Colonic mucosa (tissue), 4 donors: ENCODE measurements around the gene OR2T1. TPM values are rescaled to one million over a fixed set of nuclear protein-coding genes. Genes with fewer than 3 reads are reported as not detected.
"Not testable (repeated sequence)": the region's sequence is repeated elsewhere in the genome, so short reads cannot be mapped to it uniquely, and the experiment has no call there.

Experiments used
- DNase-seq: peaks from one replicate; pipeline ENCODE4 v3.0.0-alpha.2; 2020
- H3K27ac ChIP-seq: fragments of 200-600 bp; one replicate; pipeline ENCODE4 v1.8.0; 2021
- H3K27me3 ChIP-seq: fragments of 200-600 bp; one replicate; pipeline ENCODE4 v1.8.0; 2021
- H3K36me3 ChIP-seq: fragments of 200-600 bp; one replicate; pipeline ENCODE4 v1.8.0; 2021
- H3K4me1 ChIP-seq: fragments of 200-600 bp; one replicate; pipeline ENCODE4 v1.8.0; 2021; ENCODE audit warnings: mild to moderate bottlenecking
- H3K4me3 ChIP-seq: fragments of 200-600 bp; one replicate; pipeline ENCODE4 v1.8.0; 2021
- H3K9ac ChIP-seq, 2 donors: one replicate each; pipeline ENCODE4 v1.7.0; 2013; ENCODE audit warnings: control low read depth in 2 of 2, low read depth in 2 of 2, low read length in 2 of 2
- H3K9me3 ChIP-seq: fragments of 200-600 bp; one replicate; pipeline ENCODE4 v1.8.0; 2021
- intact Hi-C: fragments of 100-400 bp; cut with DNase I; formaldehyde crosslinking; loops from one replicate; pipeline ENCODE4 v1.14.1; 2022
- total RNA-seq, 2 donors: library from RNA; stranded (reverse); fragmentation: NEBNext Ultra II Directional in 1 of 2; extraction: Animal tissue kit (Norgen Biotek cat#: 25700) in 1 of 2; gene quantifications; one replicate each; pipeline ENCODE4 v1.2.1, GENCODE V29; 2021
- donor health status: healthy.
- donor health status: DM: no; HTN: no; CAD: no.
- donor health status: DM: no; HTN: no; CAD: no.

Gene OR2T1
- total RNA-seq, 2 donors from 2014 or later = not detected

DNA sequence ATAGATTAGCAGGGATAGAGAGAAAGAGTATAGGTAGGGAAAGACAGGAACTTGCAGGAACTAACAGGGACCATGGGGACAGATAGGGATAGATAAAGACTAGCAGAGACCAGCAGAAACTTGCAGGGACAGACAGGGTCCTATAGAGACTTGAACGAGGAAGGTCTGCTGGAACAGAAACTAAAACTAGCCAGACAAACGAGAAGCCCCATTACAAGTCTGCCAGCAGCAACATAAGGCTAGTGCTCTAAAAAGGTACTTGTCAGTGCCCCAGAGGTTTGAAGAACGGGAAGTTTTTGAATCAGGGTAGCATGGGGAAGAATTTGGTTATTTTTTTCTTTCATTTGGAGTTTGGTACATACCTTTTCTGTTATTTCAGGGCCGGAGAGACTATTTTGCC, 29.4 kb downstream of the OR2T1 start:
- intact Hi-C loops = not testable (repeated sequence)

DNA sequence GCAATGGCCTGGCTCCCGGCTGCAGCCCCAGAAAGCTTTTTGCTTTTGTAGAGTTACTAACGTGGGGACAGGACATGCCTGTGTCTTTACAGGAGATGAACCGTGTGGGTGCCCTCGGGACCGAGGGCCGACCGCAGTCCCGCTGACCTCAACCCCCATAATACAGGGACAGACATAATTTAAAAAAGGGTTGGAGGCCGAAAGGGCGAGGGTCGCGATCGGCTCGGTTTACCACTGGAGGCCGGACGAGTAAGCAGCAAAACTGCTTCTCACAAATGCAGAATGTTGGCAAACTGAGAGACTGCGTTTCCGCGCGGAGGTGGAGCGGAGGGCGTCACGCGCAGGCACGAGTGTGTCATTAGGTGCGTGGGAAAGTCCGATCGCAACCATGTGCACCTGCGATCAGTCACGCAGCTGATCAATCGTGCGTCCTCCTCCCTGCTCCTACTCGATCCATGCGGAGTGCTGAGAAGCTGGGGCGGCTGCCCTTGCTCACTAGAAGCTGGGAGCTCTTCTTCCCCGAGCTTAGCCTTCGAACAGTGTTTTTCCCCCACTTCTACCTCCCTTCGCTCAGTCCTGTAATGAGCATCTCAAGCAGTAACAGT, 31.1 kb downstream of the OR2T1 start:
- H3K4me1 ChIP-seq = not testable (repeated sequence)

More for the DNA sequence above, 29.4 kb downstream of the OR2T1 start:
- H3K9ac ChIP-seq, H3K4me3 ChIP-seq, H3K36me3 ChIP-seq, H3K27me3 ChIP-seq, DNase-seq, H3K4me1 ChIP-seq, H3K9me3 ChIP-seq, H3K27ac ChIP-seq: not testable (repeated sequence)

DNA sequence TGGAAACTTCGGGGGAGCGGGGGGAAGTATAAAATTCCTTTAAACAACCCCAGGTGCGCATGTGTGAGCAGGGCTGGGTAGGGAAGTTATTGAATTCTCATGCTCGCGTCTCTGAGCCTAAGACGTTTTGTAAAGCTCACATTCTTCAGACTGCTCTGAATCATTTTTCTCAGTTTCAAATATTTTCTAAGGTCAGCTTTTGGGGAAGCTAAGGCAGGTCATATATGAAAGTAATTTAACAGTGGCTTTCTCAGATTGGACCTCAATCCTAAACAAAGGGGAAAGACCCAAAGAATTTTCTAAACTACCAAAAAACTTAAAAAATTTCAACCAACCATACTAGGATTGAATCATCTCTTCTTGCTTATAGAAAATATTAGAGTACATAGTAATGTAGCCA, 32.1 kb downstream of the OR2T1 start:
- H3K9me3 ChIP-seq, intact Hi-C loops: not testable (repeated sequence)

More for the DNA sequence above, 31.1 kb downstream of the OR2T1 start:
- H3K4me3 ChIP-seq, intact Hi-C loops, H3K36me3 ChIP-seq, DNase-seq, H3K27me3 ChIP-seq, H3K9me3 ChIP-seq, H3K27ac ChIP-seq, H3K9ac ChIP-seq: not testable (repeated sequence)

DNA sequence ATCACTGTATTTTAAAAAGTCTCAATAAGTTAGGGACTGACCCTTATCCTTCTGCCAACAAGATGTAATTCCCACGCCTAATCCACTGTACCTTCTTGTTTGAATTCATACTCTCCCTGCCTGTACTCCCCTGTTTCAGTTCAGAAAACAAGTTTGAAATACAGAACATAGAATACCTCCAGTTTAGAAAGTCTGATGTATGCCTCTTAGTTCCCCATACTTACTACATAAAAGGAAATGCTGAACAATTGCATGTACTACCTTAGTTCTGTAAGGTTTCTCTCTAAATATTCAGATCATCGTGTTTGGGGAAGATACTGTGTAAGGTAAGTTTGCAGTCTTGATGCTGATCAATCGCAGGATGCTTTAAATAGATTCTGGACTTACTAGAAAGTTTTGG, 33.5 kb downstream of the OR2T1 start:
- not testable (repeated sequence) for H3K36me3 ChIP-seq, DNase-seq

More for the DNA sequence above, 32.1 kb downstream of the OR2T1 start:
- not testable (repeated sequence) for H3K4me3 ChIP-seq, H3K4me1 ChIP-seq, H3K36me3 ChIP-seq, H3K9ac ChIP-seq, H3K27me3 ChIP-seq, DNase-seq, H3K27ac ChIP-seq

DNA sequence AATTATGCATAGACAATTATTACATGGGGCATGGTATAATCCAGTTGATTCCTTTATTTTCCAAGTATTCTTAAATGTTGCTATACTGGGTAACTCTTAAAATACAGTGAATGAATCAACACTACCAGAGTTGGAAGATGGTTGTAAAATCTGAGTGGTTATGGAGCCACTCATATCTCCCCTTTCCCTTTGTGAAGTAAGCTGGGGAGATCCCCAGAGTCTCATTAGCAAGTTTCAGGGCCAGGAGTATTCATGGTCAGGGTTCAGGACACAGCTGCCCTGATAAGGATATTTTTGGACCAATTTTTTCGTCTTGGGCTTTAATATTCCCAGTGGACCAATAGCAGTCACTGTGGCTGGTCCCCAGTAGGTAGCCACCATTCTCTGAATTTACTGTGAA, 35.8 kb downstream of the OR2T1 start:
- H3K4me3 ChIP-seq, H3K27me3 ChIP-seq, H3K9ac ChIP-seq, H3K4me1 ChIP-seq, H3K36me3 ChIP-seq, H3K9me3 ChIP-seq, H3K27ac ChIP-seq, DNase-seq, intact Hi-C loops: not testable (repeated sequence)

More for the DNA sequence above, 33.5 kb downstream of the OR2T1 start:
- H3K27me3 ChIP-seq, H3K9ac ChIP-seq, H3K27ac ChIP-seq, H3K9me3 ChIP-seq, intact Hi-C loops, H3K4me3 ChIP-seq, H3K4me1 ChIP-seq: not testable (repeated sequence)

DNA sequence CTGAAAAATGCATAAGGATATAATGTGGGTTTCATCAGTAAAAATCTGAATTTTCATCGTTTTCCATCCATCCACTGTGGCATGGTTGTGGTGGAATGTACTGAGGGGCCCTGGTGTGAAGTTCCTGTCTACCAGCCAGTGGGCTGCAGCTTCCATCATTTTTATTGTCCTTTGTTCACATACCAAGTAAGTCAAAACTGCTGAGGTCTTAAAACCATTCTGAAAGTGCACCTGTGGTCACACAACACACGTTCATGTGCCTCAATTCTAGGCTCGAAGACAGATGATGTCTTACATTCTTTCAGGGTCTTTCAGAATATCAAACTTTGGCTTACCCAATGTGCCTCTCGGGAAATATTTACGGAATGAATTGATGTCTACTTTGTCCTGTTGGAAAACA, 36.4 kb downstream of the OR2T1 start:
- intact Hi-C loops = not testable (repeated sequence)

DNA sequence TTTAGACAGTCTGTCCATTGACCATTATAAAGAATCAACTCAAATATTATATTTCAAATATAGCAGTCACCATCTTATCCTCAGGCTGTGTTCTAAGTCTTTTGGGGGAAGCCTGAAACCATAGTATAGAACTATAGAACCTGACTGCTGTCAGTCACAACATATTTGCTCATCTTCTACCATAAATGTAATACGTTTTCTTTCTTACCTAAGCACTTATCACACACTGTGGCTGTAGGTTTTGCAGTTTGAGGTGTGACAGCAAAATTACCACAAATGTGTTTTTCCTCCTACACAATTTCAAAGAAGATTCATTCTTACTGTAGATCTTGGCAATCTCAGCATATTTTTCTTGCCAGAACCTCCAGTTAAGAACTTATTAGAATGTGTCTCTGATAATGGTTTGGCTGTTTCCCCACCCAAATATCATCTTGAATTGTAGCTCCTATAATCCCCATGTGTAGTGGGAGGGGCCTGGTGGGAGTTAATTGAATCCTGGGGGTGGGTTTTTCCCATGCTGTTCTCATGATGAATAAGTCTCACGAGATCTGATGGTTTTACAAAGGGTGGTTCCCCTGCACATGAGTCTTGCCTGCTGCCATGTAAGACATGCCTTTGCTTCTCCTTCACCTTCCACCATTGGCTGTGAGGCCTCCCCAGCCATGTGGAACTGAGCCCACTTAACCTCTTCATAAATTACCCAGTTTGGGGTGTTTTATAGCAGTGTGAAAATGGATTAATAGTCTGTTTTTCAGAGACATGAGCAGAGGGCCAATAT, 39.8 kb downstream of the OR2T1 start:
- intact Hi-C loops, H3K9me3 ChIP-seq, H3K4me1 ChIP-seq, DNase-seq, H3K4me3 ChIP-seq, H3K27ac ChIP-seq, H3K9ac ChIP-seq, H3K36me3 ChIP-seq, H3K27me3 ChIP-seq: not testable (repeated sequence)

More for the DNA sequence above, 36.4 kb downstream of the OR2T1 start:
- H3K9me3 ChIP-seq, H3K27ac ChIP-seq, H3K9ac ChIP-seq, H3K27me3 ChIP-seq, H3K4me1 ChIP-seq, H3K36me3 ChIP-seq, DNase-seq, H3K4me3 ChIP-seq: not testable (repeated sequence)

DNA sequence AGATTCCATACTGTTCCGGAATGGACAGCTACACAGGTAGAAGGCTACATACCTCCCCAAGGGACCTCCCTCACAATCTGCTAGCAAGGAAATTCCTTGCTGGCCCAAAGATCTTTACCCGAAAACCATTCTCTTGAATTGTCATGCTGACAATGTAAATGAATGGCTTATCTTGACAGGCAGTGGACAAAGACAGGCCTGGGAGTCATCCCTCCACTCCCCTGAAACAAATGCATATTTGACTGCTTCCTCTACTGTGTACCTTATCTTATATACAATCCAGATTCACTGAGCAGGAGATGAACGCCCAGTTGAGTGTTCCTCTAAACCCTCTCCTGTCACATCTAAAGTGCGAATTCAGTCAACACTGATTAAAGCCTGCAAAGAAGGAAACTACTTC, 41.8 kb downstream of the OR2T1 start:
- intact Hi-C loops, H3K9ac ChIP-seq, DNase-seq, H3K4me3 ChIP-seq, H3K9me3 ChIP-seq, H3K27ac ChIP-seq, H3K36me3 ChIP-seq, H3K27me3 ChIP-seq, H3K4me1 ChIP-seq: not testable (repeated sequence)

DNA sequence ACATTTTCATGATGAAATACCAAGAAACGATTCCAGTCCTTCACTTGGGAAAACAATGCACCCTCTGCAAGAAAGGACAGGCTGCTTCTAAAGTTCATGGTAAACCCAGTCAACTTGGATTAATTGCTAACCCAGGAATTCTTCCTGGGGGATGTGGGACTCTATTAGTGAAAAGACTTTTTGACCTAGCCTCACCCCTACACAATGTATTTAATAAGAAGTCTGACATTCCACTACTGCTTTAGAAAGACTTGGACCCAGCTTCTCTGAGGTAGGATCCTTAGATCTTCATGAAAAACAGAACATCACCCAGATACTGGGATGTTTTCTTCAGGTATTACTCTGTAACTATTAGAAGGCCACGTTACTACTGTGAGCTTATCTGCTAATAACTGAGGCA, 42.6 kb downstream of the OR2T1 start, which contains the start of gene OR2T2:
OR2T2 (plus strand) TSS at position 239 of the 400 bp plus-strand sequence. CDS start 7,161 bp downstream, outside the sequence.
- DNase-seq, H3K9me3 ChIP-seq, H3K27me3 ChIP-seq, H3K36me3 ChIP-seq, H3K9ac ChIP-seq, H3K4me1 ChIP-seq, intact Hi-C loops, H3K4me3 ChIP-seq, H3K27ac ChIP-seq: not testable (repeated sequence)

DNA sequence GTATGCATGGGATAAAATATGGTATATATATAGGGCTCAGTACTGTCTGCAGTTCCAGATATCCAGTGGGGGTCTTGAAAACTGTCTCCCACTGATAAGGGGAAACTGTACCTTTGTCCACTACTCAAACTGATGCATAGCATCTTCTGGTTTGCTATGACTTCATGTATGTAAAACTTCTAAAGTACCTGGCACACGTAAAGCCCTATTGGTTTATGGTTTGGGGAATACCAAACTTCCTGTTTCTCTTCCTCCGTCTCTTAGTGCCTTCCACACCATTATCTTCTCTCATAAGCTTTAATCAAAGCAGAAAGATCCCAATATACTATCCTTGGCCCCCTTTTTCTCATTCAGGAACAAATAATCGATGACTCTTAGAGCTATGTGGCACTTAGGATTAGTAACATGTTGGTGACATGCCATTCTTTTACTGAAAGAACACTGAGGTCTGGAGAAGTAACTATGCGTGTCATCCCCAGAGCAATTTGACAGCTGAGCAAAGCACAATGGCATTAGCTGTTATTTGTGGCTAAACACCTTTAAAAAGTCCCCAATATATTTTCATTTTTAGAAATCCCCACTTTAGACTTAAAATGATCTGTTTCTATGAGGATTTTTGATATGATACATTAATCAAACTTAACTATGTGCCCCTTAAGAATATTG, 45.7 kb downstream of the OR2T1 start:
- H3K9me3 ChIP-seq, H3K4me1 ChIP-seq, H3K27me3 ChIP-seq, H3K27ac ChIP-seq, intact Hi-C loops, DNase-seq, H3K9ac ChIP-seq, H3K36me3 ChIP-seq, H3K4me3 ChIP-seq: not testable (repeated sequence)

DNA sequence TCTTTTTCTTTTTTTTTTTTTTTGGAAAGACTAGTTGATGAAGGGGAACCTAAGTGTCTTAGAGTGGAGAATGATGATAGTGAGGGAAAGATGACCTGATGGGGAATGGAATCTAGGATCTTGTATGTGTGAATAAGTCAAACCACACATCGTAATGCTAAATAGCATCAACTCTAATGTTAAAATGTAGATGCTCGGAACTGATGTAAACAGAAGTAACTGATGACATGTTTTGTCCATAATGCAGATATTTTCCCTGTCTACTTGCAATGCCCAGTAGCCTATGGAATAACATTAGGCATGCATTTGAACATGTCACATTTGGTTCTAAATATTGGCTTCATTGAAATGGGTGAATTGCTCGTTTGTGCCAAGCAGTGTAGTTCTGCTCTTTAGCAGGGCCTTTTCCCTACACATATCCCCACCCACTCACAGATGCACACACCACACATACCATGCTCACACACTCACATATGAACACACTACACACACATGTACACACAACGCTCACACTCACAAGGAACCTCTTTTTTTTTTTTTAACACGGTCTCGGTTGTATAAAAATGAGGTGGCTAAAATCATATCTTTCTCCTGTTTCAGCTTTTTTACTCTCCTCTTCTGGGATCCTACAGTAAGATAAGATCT, 47.1 kb downstream of the OR2T1 start:
- not testable (repeated sequence) for H3K27me3 ChIP-seq

DNA sequence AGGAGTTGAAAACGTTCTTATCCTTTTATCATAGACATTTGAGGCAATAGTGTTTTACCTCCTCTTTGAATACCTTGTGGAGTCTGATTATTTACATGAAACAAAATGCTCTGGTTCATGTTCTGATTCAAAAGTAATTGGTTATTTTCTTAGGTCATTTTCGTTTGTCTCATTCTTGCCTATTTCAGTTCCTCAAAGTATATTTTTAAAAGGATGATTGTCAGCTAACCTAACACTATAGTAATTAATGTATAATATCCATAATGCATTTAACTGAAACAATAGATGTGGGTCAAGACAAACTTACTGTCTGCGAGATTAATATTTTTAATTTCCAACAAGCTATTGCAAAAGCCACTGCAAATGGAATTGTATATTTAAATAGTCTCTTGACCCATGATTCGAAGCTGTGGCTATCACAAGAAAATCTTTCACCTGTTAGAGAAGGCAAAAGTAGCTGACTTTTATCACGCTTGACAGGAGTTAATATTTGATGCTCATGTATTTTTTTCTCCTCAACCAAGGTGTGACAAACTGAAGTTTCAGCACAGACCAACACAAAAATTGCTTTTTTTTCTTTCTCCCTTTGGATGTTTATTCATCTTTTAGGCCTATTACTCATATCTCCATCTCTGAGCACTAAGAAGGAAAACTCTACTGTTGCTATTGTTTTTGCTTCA, 47.8 kb downstream of the OR2T1 start:
- H3K9ac ChIP-seq, DNase-seq, intact Hi-C loops, H3K36me3 ChIP-seq, H3K9me3 ChIP-seq, H3K27me3 ChIP-seq, H3K27ac ChIP-seq, H3K4me1 ChIP-seq, H3K4me3 ChIP-seq: not testable (repeated sequence)

More for the DNA sequence above, 47.1 kb downstream of the OR2T1 start:
- H3K36me3 ChIP-seq, H3K27ac ChIP-seq, H3K4me1 ChIP-seq, intact Hi-C loops, H3K9ac ChIP-seq, DNase-seq, H3K9me3 ChIP-seq, H3K4me3 ChIP-seq: not testable (repeated sequence)
